Measurements from ENCODE around the gene PTH2R. TPM values are rescaled to one million over a fixed set of nuclear protein-coding genes. Genes with fewer than 3 reads are reported as not detected.
A peak's percentile ranks its signal among the peaks of the same experiment; 100 is the strongest.
"Not testable (repeated sequence)": the region's sequence is repeated elsewhere in the genome, so short reads cannot be mapped to it uniquely, and the experiment has no call there.

PTH2R gene
- total RNA-seq, 2 donors from 2014 or later, result not detected

DNA sequence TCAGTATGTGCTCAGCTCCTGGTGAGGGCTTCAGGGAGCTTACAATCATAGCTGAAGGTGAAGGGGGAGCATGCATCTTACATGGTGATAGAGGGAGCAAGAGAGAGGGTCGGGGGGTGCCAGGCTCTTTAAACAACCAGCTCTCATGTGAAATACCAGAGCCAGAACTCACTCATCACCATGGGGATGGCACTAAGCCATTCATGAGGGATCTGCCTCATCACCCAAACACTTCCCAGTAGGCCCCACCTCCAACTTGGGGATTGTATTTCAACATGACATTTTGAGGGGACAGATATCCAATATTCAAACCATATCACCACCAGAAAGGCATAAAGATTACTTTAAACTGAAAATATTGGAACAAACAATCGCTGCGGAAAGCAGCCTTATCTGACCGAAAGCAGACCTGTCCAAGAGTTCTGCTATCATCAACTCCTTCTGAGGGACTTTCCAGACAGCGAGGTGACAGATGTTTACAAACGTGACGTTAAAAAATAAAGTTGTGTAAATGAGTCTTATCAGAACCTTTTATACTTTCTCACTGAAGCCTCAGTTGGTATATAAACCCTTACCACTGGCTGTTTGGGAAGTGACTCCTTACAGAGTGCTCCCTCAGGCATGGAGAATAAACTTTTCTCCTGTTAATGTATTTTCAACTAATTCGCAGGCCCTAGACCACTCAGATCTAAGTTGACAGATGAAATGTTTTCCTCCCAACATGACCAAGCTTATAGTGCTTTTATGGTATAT, 35.5 kb upstream of the PTH2R start:
- DNase-seq (ENCODE audit: low spot score), result no peak
- TF ChIP-seq, protein P1, sequence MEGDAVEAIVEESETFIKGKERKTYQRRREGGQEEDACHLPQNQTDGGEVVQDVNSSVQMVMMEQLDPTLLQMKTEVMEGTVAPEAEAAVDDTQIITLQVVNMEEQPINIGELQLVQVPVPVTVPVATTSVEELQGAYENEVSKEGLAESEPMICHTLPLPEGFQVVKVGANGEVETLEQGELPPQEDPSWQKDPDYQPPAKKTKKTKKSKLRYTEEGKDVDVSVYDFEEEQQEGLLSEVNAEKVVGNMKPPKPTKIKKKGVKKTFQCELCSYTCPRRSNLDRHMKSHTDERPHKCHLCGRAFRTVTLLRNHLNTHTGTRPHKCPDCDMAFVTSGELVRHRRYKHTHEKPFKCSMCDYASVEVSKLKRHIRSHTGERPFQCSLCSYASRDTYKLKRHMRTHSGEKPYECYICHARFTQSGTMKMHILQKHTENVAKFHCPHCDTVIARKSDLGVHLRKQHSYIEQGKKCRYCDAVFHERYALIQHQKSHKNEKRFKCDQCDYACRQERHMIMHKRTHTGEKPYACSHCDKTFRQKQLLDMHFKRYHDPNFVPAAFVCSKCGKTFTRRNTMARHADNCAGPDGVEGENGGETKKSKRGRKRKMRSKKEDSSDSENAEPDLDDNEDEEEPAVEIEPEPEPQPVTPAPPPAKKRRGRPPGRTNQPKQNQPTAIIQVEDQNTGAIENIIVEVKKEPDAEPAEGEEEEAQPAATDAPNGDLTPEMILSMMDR (IDR thresholded peaks at IDR 0.05), result no peak
- no peak overlapping the region for H3K27ac ChIP-seq
- no peak overlapping the region for H3K4me3 ChIP-seq
- H3K27me3 ChIP-seq (replicated peaks; ENCODE audit: insufficient read depth), result no peaks in the 10 kb centered on the region
- ATAC-seq (ENCODE audit: insufficient number of reproducible peaks, low FRiP score, low read depth), result no peak
- no peaks in the 10 kb centered on the region for H3K4me1 ChIP-seq (ENCODE audit: control insufficient read depth in 1 of 2, low read depth in 2 of 2)
- no peaks in the 10 kb centered on the region for H3K36me3 ChIP-seq
- no peaks in the 10 kb centered on the region for H3K9me3 ChIP-seq

DNA sequence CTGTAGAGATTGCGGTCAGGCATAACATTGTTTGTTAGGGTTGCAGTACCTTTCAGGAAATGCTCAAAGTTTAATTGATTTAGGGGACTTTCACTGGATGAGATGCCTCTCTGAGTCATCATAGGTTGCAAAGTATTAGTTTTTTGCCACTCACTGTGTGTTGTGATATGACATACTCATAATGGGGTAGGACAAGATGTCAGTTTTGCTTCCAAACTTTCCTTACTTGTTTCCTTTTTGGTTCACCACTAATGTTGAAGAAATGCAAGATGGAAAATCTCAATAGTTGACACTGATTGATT, 35.0 kb upstream of the PTH2R start:
- H3K27me3 ChIP-seq (replicated peaks; ENCODE audit: insufficient read depth), result no peaks in the 10 kb centered on the region
- no peak for ATAC-seq (ENCODE audit: insufficient number of reproducible peaks, low FRiP score, low read depth)
- H3K4me1 ChIP-seq (ENCODE audit: control insufficient read depth in 1 of 2, low read depth in 2 of 2), result no peaks in the 10 kb centered on the region
- no peaks in the 10 kb centered on the region for H3K9me3 ChIP-seq
- H3K36me3 ChIP-seq, result no peaks in the 10 kb centered on the region
- TF ChIP-seq, protein P1 (IDR thresholded peaks at IDR 0.05), result no peak
- H3K4me3 ChIP-seq, result no peak overlapping the region
- DNase-seq (ENCODE audit: low spot score), result no peak
- H3K27ac ChIP-seq, result no peak overlapping the region

DNA sequence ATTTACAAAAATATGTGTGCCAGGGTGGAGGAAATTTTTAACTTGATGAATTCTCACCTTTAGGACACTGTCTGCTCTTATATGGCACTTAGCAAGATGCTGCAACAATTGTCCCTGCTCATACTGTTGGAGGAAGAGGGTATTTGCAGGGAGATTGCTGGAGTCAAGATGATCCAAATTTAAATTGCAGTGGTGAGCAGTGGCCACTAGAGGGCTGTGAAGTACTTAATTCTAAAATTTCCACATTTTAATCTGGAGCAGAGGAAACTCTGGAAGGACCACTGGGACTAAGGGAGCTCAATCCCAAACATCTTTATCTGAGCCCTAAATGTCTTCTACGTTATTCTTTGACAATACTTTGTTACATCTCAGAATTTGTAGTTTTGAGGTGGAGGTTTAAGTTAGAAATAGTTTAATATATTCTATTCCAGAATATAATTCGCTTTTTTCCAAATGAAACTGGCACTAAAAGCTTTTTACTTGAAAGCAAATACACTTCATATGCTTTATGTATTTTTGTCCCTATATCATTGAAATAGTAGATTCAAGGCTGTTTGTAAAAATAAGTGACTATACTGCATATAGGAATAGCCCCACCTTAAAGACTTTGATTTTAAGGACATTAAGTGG, 33.0 kb upstream of the PTH2R start:
- TF ChIP-seq, protein P1 (IDR thresholded peaks at IDR 0.05), result peak; percentile 78

DNA sequence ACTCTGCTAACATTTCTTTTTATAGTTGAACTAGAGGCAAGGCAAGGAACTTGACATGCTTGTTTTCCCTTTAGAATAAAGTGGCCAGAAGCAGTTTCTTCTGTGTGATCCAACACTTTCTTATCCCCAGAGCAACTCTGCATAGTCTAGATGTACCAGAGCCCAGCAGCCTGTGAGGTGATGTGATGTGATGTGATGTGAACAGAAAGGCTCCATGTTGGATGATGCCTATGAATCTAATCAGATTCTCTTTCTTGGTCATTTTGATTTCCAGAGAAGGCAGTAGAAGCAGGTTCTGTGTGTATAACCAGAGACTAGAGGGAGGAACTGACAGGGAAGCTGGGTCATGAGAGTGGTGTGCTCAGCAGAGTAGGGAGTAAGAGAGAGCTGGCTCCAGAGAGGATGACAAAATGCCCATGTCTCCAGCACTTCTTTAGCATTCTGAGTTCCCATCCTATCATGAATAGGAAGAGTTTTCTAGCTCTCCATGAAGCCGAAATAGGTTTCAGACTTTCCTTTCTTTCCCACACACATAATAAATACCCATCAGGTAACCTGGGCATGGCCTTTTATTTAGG, 31.0 kb upstream of the PTH2R start:
- DNase-seq (ENCODE audit: low spot score) (no peak), ATAC-seq (ENCODE audit: insufficient number of reproducible peaks, low FRiP score, low read depth) (no peak)
- Histone ChIP-seq H3K9me3 (no peaks in the 10 kb centered on the region), H3K4me3 (no peak overlapping the region), H3K36me3 (no peaks in the 10 kb centered on the region), H3K27me3 (replicated peaks; ENCODE audit: insufficient read depth) (no peaks in the 10 kb centered on the region), H3K27ac (no peak overlapping the region), H3K4me1 (ENCODE audit: control insufficient read depth in 1 of 2, low read depth in 2 of 2) (no peaks in the 10 kb centered on the region)
- TF ChIP-seq, protein P1 (IDR thresholded peaks at IDR 0.05), result no peak

More for the DNA sequence above, 33.0 kb upstream of the PTH2R start:
- ATAC-seq (ENCODE audit: insufficient number of reproducible peaks, low FRiP score, low read depth) (peak; percentile 59), DNase-seq (ENCODE audit: low spot score) (no peak)
- Histone ChIP-seq H3K4me1 (ENCODE audit: control insufficient read depth in 1 of 2, low read depth in 2 of 2) (no peaks in the 10 kb centered on the region), H3K36me3 (no peaks in the 10 kb centered on the region), H3K4me3 (no peak overlapping the region), H3K9me3 (no peaks in the 10 kb centered on the region), H3K27me3 (replicated peaks; ENCODE audit: insufficient read depth) (no peaks in the 10 kb centered on the region), H3K27ac (no peak overlapping the region)

DNA sequence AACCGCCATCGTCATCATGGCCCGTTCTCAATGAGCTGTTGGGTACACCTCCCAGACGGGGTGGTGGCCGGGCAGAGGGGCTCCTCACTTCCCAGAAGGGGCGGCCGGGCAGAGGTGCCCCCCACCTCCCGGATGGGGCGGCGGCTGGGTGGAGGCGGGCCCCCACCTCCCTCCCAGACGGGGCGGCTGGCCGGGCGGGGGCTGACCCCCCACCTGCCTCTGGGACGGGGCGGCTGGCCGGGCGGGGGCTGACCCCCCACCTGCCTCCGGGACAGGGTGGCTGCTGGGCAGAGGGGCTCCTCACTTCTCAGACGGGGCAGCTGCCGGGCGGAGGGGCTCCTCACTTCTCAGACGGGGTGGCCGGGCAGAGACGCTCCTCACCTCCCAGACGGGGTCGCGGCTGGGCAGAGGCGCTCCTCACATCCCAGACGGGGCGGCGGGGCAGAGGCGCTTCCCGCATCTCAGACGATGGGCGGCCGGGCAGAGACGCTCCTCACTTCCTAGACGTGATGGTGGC, 29.2 kb upstream of the PTH2R start:
- not testable (repeated sequence) for H3K27me3 ChIP-seq (replicated peaks; ENCODE audit: insufficient read depth)

More for the DNA sequence above, 29.2 kb upstream of the PTH2R start:
- not testable (repeated sequence) for H3K27ac ChIP-seq; DNase-seq (ENCODE audit: low spot score); H3K4me1 ChIP-seq (ENCODE audit: control insufficient read depth in 1 of 2, low read depth in 2 of 2); H3K9me3 ChIP-seq; H3K4me3 ChIP-seq; ATAC-seq (ENCODE audit: insufficient number of reproducible peaks, low FRiP score, low read depth); H3K36me3 ChIP-seq

All from thoracic aorta (tissue), 2 donors.